Retina (tissue), 1 donor: ENCODE results near the gene ZCCHC3.
"Not testable (repeated sequence)": the region's sequence is repeated elsewhere in the genome, so short reads cannot be mapped to it uniquely, and the experiment has no call there.

Experiments
- DNase-seq: peaks from one replicate; pipeline ENCODE4 v3.0.0-alpha.2; 2016

ZCCHC3 gene, protein sequence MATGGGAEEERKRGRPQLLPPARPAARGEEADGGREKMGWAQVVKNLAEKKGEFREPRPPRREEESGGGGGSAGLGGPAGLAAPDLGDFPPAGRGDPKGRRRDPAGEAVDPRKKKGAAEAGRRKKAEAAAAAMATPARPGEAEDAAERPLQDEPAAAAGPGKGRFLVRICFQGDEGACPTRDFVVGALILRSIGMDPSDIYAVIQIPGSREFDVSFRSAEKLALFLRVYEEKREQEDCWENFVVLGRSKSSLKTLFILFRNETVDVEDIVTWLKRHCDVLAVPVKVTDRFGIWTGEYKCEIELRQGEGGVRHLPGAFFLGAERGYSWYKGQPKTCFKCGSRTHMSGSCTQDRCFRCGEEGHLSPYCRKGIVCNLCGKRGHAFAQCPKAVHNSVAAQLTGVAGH

DNA sequence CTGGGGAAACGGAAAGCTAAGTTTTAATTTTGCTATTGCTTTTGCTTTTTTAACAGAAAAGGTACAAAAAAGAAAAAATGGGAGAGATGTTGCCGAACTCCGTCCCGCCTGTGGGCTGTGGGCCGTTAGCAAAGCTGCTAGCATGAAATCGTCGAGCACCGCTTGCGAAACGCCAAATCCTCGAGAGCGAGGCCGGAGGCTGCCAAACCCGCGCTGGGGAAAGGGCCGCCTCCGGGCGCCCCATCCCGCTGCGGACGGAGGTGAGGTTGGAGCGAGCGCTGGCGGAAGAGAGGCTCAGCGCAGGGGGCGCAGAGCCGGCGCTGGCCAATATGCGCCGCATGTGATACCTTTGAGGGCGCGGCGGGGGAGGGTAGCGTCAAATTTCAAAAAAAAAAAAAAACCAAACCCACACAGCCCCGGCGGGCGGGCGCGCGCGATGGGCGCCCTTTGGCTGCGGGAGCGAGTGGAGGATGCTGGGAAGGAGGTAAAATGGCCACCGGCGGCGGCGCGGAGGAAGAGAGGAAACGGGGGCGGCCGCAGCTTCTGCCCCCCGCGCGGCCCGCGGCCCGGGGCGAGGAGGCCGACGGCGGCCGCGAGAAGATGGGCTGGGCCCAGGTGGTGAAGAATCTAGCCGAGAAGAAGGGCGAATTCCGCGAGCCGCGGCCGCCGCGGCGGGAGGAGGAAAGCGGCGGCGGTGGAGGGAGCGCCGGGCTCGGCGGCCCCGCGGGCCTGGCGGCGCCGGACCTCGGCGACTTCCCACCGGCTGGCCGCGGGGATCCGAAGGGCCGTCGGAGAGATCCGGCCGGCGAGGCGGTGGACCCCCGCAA is at the start of gene ZCCHC3:
ZCCHC3 (plus strand) TSS at position 473 of the 827 bp plus-strand sequence; CDS start at position 490, 17 bp downstream.
- DNase-seq, result peak; percentile 97

DNA sequence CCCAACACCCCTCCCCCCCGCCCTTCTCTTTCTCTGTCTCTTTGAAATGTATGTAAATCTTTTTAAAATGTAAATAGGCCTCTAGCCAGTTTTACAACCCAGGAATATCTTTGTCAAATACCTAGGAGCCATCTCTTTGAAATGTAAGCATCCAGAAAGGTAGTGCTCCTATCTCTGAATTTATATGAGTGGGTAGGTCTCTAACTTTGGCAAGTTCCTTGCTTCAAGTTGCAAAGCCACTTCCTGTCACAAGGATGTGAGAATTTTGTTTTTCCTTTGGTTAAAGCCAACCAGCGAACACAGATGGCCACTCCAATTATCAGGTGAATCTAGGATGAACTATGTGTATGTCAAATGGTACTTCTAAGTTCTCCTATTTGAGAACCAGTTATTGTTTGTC is 46.0 kb upstream of the ZCCHC3 start:
- DNase-seq, result no peak

DNA sequence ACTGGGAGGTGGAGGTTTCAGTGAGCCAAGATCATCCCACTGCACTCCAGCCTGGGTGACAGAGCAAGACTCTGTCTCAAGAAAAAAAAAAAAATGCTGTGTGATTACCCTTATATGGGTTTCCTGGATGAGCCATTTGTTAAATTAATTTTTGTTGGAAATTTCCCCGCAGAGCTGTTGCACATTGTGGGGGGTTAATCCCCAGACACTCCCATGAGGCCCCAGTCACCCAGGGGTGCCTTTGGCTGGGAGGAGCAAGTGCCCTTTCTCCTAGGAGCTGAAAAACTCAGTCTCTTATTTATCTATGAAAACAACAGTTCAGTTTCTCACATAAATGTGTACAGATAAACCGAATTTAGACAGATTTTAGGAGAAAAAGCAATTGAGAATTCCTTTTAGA is 44.6 kb upstream of the ZCCHC3 start:
- DNase-seq, result no peak

DNA sequence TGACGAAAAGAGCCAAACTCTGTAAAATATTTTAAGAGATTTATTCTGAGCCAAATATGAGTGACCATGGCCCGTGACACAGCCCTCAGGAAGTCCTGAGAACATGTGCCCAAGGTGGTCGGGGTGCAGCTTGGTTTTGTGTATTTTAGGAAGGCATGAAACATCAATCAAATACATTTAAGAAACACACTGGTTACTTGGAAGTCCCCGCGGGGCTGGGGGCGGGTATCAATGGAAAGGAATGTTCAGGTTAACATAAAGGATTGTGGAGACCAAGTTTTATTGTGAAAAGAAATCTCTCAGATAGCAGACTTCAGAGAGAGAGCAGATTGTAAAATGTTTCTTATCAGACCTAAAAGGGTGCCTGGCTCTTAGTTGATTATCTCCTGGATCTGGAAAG is 43.9 kb upstream of the ZCCHC3 start:
- DNase-seq, result not testable (repeated sequence)

DNA sequence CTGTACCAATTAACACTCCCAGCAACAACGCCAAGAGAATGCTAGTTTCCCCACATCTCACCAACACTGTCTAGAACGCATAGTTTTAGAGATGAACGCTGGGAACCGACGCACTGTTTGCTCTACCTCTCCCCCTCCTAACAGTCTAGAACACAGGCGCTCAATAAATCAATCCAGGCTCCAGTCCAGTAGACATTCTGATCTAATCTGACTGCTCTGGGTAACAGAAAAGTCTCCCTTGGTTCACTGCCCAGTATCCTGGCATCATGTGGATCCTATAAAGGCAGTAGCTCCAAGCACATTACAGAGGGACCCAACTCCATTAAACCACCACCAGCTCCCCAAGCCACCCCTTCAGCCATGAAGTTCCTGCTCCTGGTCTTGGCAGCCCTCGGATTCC is 40.0 kb upstream of the ZCCHC3 start, which contains the start of gene DEFB132:
DEFB132 (plus strand) TSS at position 306 of the 400 bp plus-strand sequence; CDS start at position 361, 55 bp downstream.
- DNase-seq, result no peak

DNA sequence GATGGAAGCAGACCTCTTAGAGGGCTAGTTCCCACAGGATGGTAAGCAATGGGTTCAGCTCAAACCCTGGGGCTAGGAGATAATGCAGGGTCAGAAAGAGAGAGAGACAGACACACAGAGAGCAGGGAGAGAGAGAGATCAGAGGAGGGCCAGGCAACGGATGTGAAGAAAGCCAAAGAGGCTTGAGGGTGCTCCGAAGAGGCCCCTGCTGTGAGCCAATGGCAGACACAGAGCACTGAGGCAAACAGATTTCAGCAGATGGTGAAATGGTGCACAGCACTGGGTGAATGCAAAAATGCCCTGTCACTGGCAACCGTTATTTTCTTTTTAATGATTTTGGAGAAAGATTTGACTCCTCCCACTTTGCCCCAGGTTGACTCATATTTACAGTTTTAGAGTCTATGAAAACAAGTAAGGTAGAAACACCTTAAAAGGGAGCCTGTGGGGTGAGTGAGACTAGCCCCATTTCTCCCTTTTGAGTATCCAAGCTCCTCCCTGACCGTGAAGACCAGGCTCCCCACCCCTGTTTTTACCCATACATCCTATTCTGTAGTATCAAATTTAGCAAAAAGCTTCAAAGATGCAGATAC is 39.0 kb upstream of the ZCCHC3 start:
- DNase-seq, result no peak

DNA sequence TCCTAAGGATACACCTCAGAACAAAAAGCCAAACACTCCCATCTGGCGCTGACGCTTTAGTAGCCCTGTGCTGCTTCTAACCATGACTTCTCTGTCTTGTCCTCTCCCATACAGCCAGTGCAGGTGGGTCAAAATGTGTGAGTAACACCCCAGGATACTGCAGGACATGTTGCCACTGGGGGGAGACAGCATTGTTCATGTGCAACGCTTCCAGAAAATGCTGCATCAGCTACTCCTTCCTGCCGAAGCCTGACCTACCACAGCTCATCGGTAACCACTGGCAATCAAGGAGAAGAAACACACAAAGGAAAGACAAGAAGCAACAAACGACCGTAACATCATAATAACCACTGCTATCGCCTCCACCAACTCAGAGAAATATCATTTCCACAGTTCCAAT is 38.4 kb upstream of the ZCCHC3 start:
- no peak for DNase-seq

DNA sequence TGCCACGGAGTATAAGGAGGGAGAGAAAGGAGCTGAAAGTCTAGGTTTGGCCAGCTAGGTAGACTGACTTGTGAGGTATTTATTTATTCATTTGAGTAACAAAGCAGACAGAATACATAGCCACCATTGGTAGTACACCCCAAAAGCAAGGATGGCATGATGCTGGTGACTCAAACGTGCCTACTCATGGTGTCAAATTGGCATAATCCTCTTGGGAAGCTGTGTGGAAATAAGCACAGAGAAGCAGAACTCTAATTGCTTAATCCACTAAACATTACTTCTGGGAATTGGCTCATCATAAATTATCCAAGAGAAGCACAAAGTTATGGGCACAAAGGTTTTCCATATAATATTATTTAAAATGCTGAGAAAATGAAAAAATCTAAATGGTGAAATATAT is 37.4 kb upstream of the ZCCHC3 start:
- DNase-seq, result no peak

DNA sequence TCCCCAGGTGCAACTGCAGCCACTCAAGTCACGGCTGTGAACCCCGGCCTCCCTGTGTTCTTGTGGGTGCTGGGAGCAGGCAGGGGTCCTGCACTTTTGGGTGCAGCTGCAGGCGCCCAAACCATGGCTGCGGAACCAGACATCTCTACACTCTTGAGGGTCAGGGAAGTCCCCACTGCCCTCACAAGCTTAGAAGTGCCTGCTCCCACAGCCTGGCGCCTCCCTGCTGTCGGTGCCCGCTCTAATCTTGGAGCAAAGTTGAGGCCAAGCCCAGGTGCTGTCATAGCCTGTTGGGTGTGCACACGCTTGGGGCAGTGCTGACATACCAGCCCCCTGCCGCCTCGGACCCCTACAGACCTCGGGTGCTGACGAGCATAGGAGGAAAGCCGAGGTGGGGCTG is 33.7 kb upstream of the ZCCHC3 start:
- DNase-seq, result no peak

DNA sequence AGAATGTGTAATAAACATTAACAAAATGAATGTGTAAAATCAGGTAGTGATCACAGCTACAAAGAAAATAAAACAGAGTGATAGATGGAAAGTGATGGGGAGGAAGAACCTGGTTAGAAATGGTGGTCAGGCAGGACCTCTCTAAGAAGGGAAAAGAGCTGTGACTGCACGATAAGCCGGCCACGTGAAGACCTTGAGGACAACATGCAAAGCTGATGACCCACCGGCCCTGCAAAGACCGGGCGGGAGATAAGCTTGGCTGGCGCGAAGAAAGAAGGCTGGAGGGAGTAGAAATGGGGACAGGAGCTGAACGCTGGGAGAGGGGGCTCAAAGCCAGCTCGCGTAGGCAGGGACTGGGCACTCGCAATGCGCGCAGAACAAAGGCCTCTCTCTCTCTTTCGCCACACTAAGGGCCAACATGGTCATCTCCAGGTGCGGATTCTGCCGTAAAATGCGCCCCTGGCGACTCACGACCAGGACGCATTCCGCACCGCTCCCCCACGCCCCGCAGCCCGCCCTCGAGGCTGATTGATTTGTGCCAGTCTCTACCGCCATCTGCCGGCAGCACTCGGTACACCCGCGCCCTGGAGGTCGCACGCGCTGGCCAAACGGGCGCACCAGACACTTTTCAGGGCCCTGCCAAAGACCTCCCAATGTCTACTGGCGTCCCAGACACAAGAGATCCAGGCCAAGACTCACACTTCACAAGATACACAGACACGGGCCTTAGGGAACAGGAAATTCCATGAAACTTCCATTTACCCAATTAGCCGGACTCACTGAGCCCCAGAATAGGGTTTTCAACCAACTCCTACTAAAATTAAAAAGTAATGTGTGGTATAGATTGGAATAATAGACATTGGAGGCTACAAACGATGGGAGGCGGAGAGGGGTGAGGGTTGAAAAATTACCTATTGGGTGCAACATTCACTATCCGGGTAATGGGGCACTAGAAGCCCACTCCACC is 30.5 kb upstream of the ZCCHC3 start:
- peak; percentile 95 for DNase-seq

DNA sequence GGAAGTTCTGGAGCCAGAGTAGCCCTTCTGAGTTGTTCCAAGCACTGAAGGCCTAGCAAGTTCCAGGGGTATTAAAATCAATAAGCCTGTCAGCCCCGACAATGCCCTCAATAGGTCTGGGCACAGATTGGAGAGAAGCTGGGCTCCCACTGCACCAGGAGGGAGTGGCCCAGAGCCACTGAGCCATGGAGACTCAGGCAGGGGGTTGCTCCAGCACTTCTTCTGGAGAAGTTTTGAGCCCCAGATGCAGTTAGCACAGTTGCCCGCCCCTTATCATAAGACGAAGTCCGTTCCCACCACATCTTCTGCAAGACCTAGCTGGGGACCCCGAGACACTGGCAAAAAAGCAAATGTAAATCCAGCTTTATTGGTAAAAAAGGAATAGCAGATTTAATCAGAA is 26.9 kb upstream of the ZCCHC3 start:
- no peak for DNase-seq

DNA sequence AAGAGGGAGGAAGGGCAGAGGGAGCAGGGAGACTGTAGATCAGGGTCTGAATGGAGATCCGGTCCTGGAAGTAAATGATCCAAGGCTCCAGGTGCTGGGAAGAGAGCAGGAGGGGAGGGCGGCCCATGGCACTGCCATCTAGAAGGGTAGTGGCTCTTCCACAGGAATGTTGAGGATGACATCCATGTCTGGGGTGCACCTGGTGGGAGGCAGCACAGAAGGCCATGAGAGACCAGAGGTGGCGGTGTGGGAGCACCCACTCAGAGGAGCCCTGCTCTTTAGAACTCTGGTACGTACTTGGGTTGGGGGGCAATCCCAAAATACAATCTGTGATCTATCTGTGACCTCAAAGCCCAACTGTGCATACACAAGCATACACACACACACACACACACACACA is 26.3 kb upstream of the ZCCHC3 start:
- DNase-seq, result no peak

DNA sequence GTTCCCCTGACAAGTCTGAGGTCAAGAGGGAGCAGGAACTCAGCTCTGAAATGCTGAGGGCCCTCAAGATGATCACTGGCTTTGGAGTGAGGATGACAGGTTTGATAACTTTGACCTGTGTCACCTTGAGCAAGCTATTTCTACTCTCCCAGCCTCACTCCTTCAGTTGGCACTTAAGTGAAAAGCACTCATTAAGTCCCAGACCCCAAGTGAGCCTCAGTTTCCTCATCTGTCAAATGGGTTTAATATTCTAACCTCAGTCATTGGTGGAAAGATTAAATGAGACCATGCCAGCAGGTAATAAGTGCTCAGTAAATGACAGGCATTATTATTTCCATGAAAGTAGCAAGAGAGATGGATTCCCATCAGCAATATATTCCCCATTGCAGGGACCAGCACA is 25.8 kb upstream of the ZCCHC3 start:
- DNase-seq, result no peak

DNA sequence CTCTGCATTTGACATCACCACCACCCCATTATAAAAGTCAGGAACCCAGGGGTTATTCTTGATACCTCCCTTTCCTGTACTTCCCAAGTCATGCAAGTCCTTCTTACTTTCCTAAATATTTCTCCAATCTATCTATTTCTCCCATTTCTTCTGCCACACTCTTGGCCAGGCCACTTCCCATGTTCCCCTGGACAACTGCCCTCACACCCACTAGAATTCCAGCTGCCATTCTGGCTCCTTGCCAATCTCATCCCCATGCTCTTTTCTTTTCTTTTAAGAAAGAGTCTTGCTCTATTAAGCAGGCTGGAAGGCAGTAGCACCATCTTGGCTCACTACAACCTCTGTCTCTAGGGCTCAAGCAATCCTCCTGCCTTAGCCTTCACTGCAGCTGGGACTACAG is 24.7 kb upstream of the ZCCHC3 start:
- no peak for DNase-seq

DNA sequence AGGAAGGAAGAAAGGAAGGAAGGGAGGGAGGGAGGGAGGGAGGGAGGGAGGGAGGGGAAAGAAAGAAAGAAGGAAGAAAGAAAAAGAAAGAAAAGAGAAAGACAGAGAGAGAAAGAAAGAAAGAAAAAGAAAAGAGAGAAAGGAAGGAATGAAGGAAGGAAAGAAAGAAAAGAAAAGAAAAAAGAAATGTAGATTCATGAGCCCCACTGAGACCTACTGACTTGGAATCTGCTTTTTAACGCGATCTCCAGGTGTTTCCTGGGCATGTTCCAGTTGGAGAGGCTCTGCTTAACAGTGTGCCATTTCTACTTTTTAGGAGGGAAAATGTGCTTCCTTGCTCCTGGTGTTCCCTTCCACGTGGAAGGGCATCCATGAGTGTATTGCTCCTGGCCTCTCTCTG is 23.5 kb upstream of the ZCCHC3 start:
- no peak for DNase-seq

DNA sequence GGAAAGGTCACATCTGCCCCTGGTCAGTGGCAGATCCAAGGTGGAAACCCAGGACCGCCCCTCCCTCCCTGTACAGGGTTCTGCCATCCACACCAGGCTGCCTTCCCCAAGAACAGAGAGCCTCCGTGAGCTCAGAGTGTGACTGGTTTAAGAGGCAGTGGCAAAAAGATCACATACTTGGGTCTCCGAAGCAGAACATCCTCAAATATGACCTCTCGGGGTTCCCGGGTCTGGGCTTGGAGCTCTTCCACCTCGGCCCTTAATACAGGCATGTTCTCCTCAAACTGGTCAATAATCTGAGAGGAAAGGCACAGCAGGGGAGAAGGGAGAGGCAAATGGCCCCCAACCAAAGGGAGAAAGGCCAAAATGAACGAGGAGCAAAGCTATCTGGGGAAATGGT is 21.6 kb upstream of the ZCCHC3 start:
- no peak for DNase-seq

DNA sequence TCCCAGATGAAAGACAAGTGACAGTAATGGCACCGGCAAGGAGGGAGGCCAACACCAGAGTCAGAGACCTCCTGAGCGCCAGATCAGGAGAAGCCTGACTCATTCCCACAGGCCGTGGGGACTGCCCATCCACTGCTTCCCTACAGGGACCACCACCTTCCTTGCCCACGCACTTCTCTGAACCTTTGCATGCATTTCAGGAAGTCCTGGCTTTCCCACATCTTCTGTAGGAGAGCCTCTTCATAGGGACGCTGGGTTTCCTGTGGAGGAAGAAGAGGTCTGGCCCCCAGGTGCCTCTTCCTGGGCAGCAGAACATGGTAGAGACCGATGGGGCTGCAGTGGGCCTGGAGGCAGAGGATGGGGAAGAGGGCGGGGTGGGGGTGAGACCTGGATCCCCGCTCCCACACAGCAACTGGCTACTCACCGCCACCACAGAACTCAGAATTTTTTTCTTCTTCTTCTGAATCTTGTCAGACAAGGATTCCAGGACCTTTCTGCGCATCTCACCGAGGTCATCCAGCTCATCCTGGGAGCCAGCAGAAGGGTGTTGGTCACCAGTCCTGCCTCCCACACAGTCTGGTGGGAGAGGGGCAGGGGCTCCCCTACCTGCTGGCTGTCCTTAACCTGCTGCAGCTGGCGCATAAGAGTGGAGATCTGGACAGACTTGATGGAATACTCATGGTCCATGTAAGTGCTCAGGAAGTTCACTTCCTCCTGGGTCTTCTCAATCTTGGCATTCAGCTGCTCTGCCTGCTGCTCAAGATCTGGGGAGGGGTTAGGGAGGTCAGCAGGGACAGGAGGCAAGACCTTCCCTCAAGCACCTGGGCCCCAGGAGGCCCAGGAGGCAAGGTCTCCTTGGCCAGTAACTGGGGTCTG is 20.5 kb upstream of the ZCCHC3 start:
- no peak for DNase-seq

DNA sequence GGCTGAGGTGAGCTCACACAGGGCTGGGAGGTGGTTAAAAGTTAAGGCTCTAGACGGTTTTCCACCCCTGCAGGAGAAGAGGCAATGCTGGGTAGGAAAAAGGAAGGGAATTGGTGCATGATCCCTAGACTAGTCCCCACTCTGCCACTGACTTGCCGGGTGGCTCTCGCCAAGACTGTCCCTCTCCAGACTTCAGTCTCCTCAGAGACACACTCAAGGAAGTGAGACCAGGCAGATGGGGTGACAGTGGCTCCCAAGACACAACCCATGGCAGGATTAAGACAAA is 19.9 kb upstream of the ZCCHC3 start:
- no peak for DNase-seq

DNA sequence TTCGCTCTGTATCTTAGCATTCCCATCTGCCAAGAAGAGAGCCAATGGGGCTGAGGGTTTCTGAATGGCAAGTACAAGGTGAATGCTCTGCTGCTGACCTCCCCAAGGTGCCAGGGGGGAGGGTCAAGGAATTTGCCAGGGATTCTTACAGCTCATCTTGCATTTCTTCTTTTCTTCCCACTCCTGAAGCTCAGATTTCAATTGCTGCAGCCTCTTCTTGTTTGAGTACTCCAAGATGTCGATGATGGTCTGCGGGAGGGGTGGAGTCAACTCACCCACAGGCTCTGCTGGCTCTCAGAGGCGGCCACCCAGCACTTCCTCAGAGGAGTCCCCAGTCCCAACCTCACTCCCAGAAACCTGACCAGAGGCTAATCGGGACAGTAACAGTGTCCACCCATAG is 19.2 kb upstream of the ZCCHC3 start:
- no peak for DNase-seq

DNA sequence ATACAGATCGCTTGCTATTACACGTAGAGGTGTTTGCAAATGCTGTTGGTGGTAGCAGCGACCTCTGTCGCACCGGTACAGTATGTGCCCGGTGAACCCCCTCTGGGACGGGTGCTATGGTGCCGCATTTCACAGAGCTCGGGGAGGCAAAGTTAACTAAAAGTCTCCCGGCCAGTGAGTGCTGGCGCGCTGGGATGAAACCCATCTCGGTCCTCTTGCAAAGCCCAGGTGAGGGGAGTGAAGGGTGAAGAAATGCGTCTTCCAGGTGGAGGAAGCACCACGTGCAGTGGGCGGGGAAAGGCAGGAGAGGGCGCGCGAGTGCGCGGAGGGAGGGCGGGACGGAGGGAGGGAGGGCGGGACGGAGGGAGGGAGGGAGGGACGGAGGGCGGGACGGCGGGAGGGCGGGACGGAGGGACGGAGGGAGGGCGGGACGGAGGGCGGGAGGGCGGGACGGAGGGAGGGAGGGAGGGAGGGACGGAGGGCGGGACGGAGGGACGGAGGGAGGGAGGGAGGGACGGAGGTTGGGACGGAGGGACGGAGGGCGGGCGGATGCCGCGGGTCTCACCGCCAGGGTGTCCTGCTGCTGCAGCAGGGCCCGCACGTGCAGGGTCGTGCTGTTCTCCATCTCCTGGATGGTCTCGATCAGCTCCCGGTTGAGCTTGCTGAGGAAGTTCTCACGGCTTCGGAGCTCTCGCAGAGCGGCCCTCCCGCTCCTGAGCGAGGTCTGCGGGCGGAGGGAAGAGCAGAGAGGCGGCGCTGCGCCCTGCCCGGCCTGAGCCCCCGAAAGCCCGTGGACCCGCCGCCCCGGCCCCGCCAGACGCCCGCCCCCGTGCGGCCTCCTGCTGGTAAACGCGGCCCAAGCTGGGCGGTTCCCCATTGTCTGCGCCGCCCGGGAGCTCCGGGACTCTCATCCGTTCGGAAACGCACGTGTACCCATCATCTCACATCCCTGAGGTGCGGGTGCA is 18.5 kb upstream of the ZCCHC3 start:
- DNase-seq, result no peak
